Eye (tissue), 1 donor: ENCODE data around the gene ADRB2.

Source experiments
- DNase-seq: peaks from one replicate; pipeline ENCODE4 v3.0.0-alpha.2; 2015

The ADRB2 gene

DNA sequence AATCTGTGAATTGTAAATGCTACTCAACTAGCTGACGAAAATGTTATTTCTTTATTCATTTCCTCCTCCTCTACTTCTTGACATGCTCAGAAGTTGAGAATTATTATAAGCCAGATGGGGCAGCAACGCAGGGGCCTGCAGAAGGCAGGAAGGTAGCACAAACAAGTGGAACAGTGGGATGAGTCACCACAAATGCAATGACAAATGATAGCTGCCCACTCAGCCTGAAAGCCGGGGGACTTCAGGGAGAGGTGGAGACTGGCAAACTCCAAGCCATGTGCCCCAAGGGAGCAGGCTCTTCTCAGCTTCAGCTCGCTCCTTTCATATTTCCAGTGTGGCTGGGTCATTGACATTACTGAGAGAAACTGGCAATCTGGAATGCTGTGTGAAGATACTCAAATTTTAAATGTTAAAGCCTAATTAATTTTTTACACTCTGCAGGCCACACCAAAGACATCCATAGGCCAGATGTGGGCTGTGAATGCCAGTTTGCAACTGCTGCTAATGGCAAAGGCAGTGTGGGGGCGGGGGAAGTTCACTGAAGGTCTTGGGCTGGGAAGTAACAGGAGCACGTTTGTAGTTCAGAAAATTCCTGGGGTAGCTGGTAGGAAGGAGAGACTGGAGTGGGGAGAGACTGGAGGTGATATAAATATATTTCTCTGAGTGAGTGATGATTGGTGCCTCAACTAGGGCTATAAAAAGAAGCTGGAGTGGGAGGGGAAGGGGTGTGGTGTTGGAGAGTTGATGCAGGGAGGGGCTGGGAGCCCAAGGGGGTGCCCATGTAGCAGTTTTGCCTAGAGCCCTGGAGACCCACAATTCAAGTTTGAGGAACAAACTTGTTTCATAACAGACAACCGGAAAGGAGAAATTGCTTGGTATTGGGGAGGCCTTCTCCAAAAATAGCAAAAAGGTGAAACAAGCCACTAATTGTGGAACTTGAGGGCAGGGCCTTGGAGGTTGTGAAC is 20.8 kb upstream of the ADRB2 start:
- peak; percentile 60 for DNase-seq

DNA sequence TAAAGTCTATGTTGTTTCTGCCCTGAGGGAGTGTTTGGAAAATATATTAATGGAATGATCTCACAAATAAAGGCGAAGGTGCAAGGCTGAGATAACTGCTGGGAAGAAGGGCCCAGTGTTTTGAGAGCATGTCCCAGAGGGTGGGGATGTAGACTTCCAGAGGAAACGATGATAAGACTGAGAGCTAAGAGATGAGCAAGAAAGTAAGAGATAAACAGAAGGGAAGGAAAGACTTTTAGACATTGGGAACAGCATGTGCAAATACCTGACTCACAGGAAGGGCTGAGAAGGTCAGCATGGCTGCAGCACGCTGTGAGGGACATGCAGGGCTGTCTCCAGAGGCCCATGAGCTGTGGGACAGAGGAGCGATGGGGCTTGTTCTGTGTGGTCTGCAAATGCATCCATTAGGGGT is 19.9 kb upstream of the ADRB2 start:
- no peak for DNase-seq

DNA sequence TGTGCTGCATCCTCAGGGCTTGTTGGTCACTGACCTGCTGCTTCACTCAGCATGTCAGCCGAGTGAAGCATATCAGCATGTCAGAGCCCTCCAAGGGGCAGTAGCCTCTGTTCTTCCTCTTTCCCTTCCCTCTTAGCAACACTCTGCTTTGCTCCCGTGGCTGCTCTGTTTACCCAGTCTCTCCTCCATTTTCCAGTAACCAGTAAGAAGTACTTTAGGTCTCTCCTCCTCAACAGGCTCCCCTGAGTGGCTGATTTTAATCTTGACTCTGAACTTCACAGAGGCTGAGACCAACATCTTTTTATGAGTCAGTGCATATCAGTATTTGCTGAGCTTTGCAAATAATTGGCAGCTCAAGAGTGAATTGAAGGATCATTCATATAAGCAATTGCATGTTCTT is 18.6 kb upstream of the ADRB2 start:
- DNase-seq, result peak; percentile 30

DNA sequence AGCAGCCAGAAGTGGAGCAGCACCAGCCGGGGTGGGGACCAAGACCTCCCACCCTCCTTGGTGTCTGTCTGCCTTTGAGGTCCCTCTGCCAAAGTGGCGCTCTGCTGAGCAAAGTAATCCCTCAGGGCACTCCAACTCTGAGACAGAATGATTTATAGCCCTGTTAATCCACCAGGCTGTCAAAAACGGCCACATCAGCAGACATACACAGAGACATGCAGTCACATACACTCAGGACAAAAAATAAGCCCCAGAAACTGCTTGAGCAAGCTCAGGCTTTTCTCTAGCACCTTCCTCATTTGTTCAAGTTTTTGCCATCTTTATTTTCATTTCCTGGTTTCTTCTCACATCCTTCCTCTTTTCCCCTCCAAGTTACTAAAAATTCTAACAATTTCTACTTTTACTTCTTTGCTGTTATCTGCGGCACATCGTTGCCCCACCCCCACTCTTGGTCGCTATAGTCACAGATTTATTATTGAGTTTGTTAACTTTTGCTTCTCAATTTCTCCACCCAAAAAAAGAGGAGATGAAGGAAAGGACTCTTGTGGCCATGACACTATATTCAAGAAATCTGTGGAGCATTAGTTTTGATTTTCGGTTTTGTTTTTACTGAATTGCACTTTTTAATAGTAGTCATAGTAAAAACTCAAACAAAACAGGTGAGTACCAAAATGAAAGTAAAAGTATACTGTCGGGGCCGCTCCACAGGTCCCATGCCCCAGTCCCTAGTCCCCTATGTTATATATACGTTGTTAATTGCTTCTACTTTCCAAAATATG is 17.4 kb upstream of the ADRB2 start:
- peak; percentile 70 for DNase-seq

DNA sequence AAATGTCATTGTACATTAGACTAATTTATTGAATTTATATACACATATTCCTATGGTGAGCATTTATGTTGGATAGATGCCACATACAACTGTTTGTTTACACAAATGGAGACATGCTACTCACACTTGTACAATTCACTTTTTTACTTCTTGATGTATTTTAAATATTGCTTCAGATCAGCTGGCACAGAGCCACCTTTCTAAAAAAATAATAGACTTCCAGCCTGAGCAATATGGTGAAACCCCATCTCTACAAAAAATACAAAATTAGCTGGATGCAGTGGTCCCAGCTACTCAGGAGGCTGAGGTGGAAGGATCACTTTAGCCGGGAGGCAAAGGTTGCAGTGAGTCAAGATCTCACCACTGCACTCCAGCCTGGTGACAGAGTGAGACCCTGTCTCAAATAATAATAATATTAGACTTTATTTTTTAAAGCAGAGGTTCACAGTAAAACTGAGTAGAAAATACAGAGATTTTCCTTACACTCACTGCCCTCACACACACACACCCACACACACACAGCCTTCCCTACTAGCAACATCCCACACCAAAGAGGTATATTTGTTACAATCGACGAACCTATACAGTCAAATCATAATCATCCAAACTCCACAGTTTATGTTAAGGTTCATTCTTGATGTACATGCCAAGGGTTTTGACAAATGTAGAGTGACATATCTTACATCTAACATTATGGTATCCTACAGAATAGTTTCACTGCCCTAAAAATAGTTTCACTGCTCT is 16.5 kb upstream of the ADRB2 start:
- no peak for DNase-seq

DNA sequence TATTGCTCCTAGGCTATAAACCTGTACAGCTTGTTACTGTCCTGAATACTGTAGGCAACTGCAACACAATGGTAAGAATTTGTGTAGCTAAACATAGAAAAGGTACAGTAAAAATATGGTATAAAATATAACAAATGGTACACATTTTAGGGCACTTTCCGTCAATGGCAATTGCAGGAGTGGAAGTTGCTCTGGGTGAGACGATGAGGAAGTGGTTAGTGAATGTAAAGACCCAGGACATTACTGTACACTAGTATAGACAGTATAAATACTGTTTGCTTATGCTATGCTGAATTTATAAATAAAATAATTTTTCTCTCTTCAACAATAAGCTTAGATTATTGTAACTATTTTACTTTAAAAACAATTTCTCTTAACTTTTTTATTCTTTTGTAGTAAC is 15.6 kb upstream of the ADRB2 start:
- no peak for DNase-seq

DNA sequence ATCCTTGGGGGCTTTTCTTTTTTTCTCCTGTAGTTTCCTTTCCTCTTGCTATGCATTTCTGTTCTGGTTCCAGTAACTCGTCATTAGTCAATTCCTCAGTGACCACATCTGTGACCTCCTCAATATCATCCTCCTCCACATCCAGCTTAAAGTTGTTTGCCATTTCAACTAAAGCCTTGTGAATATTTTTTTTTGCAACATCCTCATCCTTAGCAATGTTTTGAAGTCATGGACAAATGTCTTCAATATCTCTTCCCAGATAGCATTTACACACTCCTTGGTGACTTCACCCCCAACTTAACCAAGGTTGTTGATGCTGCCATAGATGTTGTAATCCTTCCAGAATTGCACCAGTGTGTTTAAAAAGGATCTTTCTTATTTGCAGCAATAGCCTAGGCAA is 14.7 kb upstream of the ADRB2 start:
- DNase-seq, result no peak

DNA sequence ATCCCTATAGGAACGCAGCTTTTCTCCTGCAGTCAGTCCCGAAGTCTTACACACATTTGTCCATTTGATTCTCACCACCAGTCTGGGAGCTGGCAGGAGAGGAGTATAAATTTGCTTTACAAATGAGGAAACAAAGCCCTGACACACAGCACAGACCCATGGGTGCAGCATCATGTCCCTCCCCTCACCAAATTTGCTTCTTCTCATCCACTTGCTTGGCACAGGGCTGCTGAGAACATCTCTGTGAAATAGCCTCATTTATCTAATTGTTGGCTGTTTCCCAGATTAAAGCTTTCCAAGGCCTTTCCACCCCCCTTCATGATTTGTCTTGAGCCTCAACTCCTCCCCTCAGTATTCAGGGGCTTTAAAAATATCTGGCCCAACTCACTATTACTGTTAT is 11.3 kb upstream of the ADRB2 start:
- DNase-seq, result no peak

DNA sequence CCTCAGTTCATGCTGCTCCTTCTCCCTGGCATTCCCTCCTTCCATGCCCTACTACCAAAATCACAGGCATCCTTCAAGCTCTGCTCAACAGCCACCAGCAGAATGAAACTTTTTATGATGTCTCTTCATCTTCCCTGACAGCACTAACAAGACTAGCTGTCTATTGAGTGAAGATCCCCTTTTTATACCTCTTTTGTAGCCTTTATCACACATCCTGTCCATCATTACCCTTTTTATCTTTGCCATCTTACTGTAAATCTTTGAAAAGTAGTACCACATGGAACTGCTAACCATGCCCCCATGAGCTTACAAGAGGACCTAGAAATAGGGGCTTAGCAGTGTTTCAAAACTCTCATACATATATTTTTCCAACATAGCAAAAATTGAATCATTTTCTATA is 10.8 kb upstream of the ADRB2 start:
- DNase-seq, result no peak

DNA sequence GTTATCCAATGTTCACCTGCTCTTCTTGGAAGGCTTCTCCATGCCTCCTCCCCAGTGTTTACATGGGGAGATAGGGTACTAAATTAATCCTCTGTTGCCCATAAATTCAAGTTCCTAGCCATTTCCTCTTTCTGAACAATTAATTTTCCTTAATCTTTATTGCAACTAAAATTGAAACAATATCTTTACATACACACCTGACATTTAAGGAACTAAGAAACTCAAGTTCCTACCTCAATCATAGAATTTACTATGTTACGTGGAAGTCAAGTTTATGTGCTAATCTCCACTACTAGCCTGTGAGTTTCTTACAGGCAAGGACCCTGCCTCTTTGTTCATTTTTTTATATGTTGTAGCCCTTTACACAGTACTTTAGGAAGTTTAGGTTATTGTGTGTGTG is 10.1 kb upstream of the ADRB2 start:
- no peak for DNase-seq

- no peak for DNase-seq
These were observed 9.6 kb upstream of the ADRB2 start for GRCh38 chr5:148816782-148817181.

DNA sequence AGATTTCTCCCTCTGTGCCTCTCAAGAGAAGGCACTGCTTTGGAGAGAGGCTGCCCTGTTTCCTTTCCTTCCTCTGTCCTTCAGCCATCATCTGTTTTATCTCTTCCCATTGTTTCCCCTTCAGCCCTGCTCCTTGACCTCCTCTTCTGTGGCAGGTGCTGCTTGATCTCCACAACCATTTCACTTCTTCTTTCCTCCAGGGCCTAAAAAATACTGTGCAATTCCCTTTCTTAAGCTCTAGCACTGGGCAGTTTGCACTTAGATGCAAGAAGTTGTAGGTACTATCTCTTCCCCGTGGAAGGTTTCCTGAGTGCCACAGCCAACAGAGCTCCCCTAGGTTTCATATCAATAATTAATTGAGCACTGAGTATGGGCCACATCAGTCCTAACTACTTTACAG is 8.8 kb upstream of the ADRB2 start:
- no peak for DNase-seq

- DNase-seq, result no peak
These were observed 5.7 kb upstream of the ADRB2 start for GRCh38 chr5:148820461-148821395.

- DNase-seq, result no peak
These were observed 2.5 kb upstream of the ADRB2 start for GRCh38 chr5:148823871-148824270.

DNA sequence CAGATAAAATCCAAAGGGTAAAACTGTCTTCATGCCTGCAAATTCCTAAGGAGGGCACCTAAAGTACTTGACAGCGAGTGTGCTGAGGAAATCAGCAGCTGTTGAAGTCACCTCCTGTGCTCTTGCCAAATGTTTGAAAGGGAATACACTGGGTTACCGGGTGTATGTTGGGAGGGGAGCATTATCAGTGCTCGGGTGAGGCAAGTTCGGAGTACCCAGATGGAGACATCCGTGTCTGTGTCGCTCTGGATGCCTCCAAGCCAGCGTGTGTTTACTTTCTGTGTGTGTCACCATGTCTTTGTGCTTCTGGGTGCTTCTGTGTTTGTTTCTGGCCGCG is 727 bp upstream of the ADRB2 start:
- DNase-seq, result no peak

DNA sequence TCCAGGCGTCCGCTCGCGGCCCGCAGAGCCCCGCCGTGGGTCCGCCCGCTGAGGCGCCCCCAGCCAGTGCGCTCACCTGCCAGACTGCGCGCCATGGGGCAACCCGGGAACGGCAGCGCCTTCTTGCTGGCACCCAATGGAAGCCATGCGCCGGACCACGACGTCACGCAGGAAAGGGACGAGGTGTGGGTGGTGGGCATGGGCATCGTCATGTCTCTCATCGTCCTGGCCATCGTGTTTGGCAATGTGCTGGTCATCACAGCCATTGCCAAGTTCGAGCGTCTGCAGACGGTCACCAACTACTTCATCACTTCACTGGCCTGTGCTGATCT is 294 bp downstream of the ADRB2 start:
- no peak for DNase-seq

- no peak for DNase-seq
These were observed 1.3 kb downstream of the ADRB2 start for GRCh38 chr5:148827723-148828122.

DNA sequence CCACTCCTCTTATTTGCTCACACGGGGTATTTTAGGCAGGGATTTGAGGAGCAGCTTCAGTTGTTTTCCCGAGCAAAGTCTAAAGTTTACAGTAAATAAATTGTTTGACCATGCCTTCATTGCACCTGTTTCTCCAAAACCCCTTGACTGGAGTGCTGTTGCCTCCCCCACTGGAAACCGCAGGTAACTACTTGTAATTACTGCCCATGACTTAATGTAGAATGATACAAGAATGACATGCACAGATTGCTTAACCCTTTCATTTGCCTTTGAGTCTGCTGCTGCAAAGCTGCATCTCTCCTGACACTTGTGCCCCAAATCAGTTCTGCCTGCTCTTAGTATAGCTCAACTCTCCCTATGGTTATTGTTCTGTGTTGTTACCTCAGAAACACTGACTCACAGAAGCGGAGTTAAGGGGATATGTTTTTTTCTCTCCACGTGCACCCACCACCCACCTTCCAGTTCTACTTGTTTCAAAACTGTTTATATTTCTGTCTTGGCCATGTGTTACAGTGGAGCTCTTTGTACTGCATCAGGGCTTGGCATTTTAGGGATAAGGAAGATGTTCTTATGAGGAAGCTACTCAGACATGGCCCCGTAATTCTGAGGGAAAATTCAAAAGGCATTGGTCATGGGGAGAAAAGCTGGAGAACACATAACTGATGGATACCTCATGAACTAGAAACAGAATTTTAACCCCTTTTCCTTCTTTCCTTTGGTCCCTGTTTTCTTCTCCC is 2.3 kb downstream of the ADRB2 start:
- no peak for DNase-seq

GRCh38 chr5:148829248-148829594 is 2.8 kb downstream of the ADRB2 start:
- DNase-seq, result no peak

DNA sequence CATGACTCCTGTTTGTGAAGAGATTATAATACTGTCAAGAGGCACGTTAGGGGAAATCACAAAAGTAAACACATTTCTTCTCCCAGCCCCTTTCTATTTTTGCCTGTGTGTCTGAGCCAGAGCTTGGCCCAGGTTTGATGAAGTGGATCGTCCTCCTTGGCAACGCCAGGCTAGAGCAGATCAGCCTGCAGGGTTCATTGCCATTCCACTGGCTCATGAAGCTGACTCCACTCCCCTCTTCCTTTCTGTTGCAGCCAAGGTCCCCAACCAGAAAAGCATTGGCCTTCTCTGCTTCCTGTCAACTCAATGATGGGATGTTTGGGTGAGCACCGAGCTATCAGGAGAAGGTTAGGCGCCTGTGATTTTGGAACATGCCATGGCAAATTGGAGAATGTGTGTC is 3.3 kb downstream of the ADRB2 start:
- DNase-seq, result no peak

GRCh38 chr5:148830211-148830610 is 3.8 kb downstream of the ADRB2 start:
- no peak for DNase-seq
